GM18951 (cell line): ENCODE results near the gene MAGEA4.
"Not testable (repeated sequence)": the region's sequence is repeated elsewhere in the genome, so short reads cannot be mapped to it uniquely, and the experiment has no call there.

Source experiments
- POLR2A ChIP-seq: IDR thresholded peaks from 4 replicates; pipeline ENCODE4 v1.6.1; 2011; ENCODE audit warnings: mild to moderate bottlenecking; ENCODE audit not compliant: insufficient read length, insufficient read depth; ENCODE audit errors: extremely low read depth
- in situ Hi-C: fragments of 300-500 bp; cut with MboI; formaldehyde crosslinking; loops from one replicate; pipeline ENCODE4 v1.12.0; 2022; ENCODE audit warnings: low sequenced_read_pairs, mixed read lengths, inconsistent platforms; ENCODE audit not compliant: unreplicated experiment

The MAGEA4 gene

DNA sequence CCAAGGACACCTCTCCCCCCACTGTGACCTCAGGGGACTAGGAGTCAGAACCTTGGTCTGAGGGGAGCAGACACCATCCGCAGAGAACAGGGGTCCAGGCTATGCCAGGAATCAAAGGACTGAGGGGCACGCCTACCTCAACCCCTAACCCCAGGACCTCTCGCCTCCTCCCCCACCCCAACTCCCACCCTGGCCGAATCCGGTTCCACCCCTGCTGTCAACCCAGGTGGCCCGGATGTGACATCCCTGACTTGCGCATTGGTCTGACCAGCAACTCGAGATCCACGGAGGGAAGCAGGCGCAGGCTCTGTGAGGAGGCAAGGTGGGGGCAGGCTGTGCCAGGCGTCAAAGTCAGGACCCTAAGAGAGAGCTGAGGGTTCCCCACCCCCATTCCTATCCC lies 468 bp upstream of the MAGEA4 start:
- in situ Hi-C loops: no loop called here
- TF ChIP-seq POLR2A: no peak

DNA sequence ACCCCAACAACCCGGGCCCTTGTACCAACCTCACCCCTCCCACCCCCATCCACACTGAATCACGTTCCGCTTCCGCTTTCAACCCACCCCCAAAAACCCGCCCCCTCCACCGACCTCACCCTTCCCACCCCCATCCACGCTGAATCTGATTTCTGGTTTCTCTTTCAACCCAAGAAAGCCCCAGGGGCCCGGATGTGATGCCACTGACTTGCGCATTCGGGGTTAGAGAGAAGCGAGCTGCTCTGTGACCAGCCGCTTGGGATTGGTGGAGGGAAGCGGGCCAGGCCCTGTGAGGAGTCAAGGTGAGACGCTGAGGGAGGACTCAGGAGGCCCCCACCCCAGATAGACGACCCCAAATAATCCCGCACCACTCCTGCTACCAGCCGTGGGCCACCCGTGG lies 6.0 kb downstream of the MAGEA4 start:
- in situ Hi-C loops: not testable (repeated sequence)

DNA sequence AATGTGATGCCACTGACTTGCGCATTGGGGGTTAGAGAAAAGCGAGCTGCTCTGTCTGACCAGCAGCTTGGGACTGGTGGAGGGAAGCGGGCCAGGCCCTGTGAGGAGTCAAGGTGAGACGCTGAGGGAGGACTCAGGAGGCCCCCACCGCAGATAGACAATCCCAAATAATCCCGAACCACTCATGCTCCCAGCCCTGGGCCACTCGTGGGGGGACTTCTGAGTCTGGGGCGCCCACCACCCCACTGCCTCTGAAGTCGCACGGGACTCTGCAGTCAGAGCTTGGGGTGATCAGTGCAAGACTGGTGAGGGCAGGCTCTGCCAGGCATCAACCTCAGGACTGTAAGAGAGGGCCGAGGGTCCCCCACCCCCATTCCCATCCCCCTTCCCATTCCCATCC lies 6.9 kb downstream of the MAGEA4 start:
- TF ChIP-seq POLR2A: no peak
- in situ Hi-C loops: no loop called here

DNA sequence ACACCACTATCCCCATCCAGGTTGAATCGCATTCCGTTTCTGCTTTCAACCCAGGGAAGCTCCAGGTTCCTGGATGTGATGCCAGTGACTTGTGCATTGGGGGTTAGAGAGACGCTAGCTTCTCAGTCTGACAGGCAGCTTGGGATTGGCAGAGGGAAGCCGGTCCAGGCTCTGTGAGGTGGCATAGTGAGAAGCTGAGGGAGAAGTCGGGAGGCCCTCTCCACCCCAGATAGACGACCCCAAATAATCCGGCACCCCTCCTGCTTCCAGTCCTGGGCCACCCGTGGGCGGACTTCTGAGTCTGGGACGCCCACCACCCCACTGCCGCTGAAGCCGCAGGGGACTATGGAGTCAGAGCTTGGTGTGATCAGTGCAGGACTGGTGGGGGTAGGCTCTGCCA lies 7.4 kb downstream of the MAGEA4 start:
- TF ChIP-seq POLR2A: no peak
- in situ Hi-C loops: no loop called here

DNA sequence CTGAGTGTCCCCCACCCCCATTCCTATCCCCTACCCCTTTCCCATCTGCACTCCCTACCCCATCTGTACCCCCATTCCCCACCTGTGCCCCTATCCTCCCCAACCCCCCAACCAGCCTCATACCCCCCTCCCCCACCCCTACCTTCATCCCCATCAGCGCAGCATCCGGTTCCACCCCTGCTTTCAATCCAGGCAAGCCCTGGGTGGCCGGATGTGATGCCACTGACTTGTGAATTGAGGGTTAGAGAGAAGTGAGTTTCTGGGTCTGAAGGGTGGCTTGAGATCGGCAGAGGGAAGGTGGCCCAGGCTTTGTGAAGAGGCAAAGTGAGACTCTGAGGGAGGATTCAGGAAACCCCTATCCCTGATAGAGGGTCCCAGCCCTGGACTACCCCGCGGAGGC lies 7.8 kb downstream of the MAGEA4 start:
- in situ Hi-C loops: no loop called here
- TF ChIP-seq POLR2A: no peak

DNA sequence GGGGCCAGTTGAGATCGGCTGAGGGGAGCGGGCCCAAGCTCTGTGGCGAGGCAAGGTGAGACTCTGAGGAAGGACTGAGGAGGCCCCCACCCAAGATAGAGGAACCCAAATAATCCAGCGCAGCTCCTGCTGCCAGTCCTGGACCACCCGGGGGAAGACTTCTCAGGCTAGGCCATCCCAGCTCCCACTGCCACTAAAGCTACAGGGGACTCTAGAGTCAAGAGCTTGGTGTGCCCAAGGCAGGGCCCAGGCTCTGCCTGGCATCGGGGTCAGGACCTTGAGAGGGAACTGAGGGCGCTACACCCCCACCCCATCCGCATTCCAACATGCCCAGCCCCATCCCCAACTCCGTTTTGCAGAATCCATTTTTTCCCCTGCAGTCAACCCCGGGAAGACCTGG lies 8.6 kb downstream of the MAGEA4 start:
- in situ Hi-C loops: no loop called here
- TF ChIP-seq POLR2A: no peak

DNA sequence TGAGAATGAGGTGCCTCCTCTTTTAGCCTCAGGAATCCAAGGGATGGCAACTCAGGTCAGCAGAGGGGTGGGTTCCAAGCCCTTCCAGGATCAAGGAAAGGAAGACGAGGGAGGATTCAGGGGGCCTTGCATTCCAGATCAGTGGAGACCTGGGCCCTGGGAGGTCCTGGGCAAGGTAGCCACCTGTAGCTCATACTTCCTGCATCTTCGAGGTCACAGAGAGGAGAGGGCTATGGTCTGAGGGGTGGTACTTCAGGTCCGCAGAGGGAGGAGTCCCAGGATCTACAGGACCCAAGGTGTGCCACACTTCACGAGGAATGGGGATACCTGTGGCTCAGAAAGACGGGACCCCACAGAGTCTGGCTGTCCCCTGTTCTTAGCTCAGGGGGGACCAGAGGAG lies 9.2 kb downstream of the MAGEA4 start:
- TF ChIP-seq POLR2A: no peak
- in situ Hi-C loops: no loop called here

DNA sequence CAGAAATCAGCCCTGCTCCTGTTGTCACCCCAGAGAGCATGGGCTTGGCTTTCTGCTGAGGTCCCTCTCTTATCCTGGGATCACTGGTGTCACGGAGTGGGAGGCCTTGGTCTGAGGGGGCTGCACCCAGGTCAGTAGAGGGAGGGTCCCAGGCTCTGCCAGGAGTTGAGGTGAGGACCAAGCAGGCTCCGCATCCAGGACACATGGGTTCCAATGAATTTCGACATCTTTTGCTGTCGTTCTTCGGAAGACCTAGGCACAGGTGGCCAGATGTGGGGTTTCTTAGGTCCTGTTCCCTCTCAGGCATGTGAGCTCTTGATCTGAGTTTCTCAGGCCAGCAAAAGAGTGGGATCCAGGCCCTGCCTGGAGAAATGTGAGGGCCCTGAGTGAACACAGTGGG lies 10.0 kb downstream of the MAGEA4 start:
- in situ Hi-C loops: no loop called here
- TF ChIP-seq POLR2A: no peak

DNA sequence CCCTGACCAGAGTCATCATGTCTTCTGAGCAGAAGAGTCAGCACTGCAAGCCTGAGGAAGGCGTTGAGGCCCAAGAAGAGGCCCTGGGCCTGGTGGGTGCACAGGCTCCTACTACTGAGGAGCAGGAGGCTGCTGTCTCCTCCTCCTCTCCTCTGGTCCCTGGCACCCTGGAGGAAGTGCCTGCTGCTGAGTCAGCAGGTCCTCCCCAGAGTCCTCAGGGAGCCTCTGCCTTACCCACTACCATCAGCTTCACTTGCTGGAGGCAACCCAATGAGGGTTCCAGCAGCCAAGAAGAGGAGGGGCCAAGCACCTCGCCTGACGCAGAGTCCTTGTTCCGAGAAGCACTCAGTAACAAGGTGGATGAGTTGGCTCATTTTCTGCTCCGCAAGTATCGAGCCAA lies 11.0 kb downstream of the MAGEA4 start:
- TF ChIP-seq POLR2A: no peak
- in situ Hi-C loops: no loop called here

DNA sequence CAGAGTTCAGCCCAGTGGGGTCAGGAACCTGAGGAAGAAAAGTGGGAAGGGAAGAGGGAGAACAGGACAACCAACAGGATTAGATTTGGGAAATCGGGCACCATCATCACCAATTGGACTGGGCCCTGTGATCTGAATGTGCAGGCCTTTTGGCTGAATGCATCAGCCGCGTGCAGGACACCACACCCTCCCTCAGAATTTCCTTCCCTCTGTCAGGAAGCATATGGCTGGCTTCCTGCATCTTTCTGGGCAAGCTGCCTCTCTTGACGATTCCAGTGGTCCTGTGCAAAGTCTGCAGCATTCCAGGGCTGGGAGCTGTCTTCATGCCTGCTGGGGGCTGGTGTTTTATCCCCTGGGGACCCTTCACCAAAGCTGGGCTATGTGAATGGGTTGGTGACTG lies 16.4 kb downstream of the MAGEA4 start:
- in situ Hi-C loops: no loop called here
- TF ChIP-seq POLR2A: no peak

DNA sequence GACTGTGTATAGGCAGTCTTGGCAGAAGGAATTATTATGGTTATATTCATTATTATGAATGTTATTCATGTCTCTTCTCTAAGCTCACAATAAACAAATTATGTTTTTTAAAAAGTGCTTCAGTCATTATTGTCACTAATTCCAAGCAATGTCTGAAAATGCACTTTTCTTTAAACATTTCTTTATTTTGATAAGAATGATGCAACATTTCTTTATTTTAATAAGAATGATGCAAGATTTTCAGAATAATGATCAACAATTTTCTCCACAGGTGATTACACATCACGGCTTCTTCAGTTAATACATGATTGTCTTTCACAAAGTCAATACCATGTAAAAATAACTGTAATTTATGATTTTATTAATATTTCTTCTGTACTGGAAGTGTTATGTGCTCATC lies 22.7 kb downstream of the MAGEA4 start:
- in situ Hi-C loops: no loop called here
- TF ChIP-seq POLR2A: no peak

DNA sequence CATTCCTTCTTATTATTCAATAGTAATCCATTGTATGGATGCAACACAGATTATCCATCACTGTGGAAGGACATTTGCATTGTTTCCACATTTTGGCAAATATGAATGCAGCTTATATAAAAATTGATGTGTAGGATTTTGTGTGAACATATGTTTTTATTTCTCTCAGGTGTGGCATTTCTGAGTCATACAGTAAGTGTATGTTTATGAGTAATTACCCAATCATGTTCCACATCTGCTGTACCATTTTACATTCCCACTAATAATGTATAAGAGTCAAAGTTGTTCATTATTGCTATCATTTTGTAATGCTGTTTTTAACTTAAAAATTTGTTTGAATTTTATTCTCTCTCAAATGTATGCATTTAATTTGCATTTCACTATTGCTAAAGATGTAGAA lies 25.5 kb downstream of the MAGEA4 start:
- in situ Hi-C loops: no loop called here
- no peak for TF ChIP-seq POLR2A

DNA sequence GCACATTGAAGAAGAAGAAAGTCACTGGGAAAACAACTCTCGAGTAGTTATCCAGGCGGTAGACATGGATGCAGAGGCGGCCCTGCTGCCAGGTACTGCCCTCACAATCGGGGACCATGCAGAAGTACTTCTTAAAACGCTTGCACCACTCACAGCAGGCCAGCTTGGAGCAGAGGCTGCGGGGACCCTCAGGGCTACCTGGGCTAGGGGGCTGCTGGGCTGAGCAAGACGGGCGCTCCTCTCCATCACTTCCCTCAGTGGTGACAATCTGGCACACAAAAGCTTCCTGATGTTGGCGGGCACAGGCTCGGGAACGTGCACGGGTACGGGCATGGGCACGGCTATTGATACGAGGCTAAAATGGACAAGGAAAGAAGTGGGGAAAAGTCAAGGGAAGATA lies 42.0 kb downstream of the MAGEA4 start:
- no peak for TF ChIP-seq POLR2A

DNA sequence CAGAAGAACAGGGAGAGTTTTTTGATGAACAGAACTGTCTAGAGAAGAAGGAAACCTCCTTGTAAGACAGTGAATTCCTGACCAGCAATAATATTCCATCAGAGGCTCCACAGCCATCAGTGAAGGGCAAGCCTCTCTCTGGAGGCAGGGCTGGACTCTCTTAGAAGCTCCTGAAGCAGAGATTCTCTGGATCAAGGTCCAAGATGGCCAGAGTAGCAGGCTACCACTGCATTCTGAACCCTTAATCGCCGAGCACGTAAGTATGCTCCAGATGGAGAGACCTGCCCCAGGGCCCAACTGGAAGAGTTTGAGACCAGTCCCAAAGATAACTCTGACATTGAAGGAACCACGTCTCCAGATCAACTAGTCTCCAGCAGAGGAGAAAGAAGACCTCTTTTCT lies 45.4 kb downstream of the MAGEA4 start:
- TF ChIP-seq POLR2A: no peak
- in situ Hi-C loops: no loop called here

More for the DNA sequence above, 42.0 kb downstream of the MAGEA4 start:
- in situ Hi-C loops: no loop called here

DNA sequence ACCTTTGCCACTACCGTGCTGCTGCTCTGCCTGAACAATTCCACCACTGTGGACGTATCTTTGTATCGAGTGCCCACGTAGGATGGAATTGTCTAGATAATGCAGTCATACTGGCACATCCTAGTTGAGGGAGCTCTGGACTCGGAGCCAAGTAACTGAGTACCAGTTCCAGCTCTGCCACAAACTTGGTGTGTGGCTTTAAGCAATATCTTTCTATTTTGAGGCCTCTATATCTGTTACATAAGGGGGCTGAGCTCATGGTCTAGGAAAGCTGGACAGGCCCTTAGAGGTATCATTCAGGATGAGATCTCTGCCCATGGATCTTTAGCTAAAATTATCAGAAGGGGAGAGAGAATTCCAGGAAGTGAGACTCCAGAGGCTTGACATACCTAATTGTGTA lies 49.3 kb downstream of the MAGEA4 start:
- no peak for TF ChIP-seq POLR2A
- in situ Hi-C loops: no loop called here
